Tibial artery (tissue), 4 donors: Measurements from ENCODE around the gene TLX1.
"Not testable (repeated sequence)": the region's sequence is repeated elsewhere in the genome, so short reads cannot be mapped to it uniquely, and the experiment has no call there.

Experiments
- DNase-seq, 2 donors: peaks; one replicate each; pipeline ENCODE4 v3.0.0-alpha.2; 2019
- H3K27ac ChIP-seq, 2 donors: fragments of 200-600 bp; sonication (generic) in 1 of 2; 1 replicate in 1 of 2; 2 replicates in 1 of 2; pipeline ENCODE4 v1.5.1; 2018 to 2019; ENCODE audit warnings: mild to moderate bottlenecking in 1 of 2
- H3K27me3 ChIP-seq, 2 donors: fragments of 200-600 bp; sonication (generic) in 1 of 2; one replicate each; pipeline versions ENCODE4 v1.5.1 to v1.6.0; 2016 to 2019
- H3K36me3 ChIP-seq, 3 donors: fragments of 200-600 bp; sonication (generic) in 2 of 3; one replicate each; pipeline ENCODE4 v1.5.1; 2016 to 2019; ENCODE audit warnings: mild to moderate bottlenecking in 2 of 3
- H3K4me1 ChIP-seq, 4 donors: fragments of 200-600 bp; sonication (generic) in 2 of 4; 1 replicate in 3 of 4; 2 replicates in 1 of 4; pipeline ENCODE4 v1.5.1; 2016 to 2019
- H3K4me3 ChIP-seq, 2 donors: fragments of 200-600 bp; sonication (generic) in 1 of 2; 1 replicate in 1 of 2; 2 replicates in 1 of 2; pipeline ENCODE4 v1.5.1; 2018 to 2019; ENCODE audit warnings: mild to moderate bottlenecking in 2 of 2
- H3K9me3 ChIP-seq, 3 donors: fragments of 200-600 bp; sonication (generic) in 1 of 3; one replicate each; pipeline ENCODE4 v1.5.1; 2016 to 2019
- CTCF ChIP-seq, 2 experiments: fragments of 200-600 bp in 1 of 2; fragments of 450-650 bp in 1 of 2; IDR thresholded peaks; one replicate each; pipeline ENCODE4 v1.5.1; 2017 to 2019; ENCODE audit warnings: antibody characterized with exemption in 2 of 2, mild to moderate bottlenecking in 1 of 2, moderate library complexity in 1 of 2
- intact Hi-C: fragments of 100-400 bp; cut with DNase I; formaldehyde crosslinking; loops from one replicate; pipeline ENCODE4 v1.15.0; 2023; ENCODE audit warnings: low total_unique reads

TLX1 gene

GRCh38 chr10:101151395-101151794 lies 20.3 kb downstream of the TLX1 start:
- Histone ChIP-seq H3K27ac (no peak overlapping the region), H3K4me1 (peaks cover 0 to 9% (median 6%) of the 10 kb centered on the region in 4 donors), H3K36me3 (no peaks in the 10 kb centered on the region), H3K4me3 (no peak overlapping the region), H3K9me3 (peaks cover 0 to 8% (median 0%) of the 10 kb centered on the region in 3 donors), H3K27me3 (peaks cover 0 to 86% of the 10 kb centered on the region in 2 donors)
- TF ChIP-seq CTCF (IDR thresholded peaks at IDR 0.05): no peak
- no peak for DNase-seq
- intact Hi-C loops: no loop called here

- Histone ChIP-seq H3K9me3 (peaks cover 0 to 8% (median 0%) of the 10 kb centered on the region in 3 donors), H3K36me3 (no peaks in the 10 kb centered on the region), H3K27me3 (peaks cover 0 to 83% of the 10 kb centered on the region in 2 donors), H3K4me1 (no peaks in the 10 kb centered on the region), H3K27ac (no peak overlapping the region), H3K4me3 (no peak overlapping the region)
- DNase-seq: no peak
- no peak for TF ChIP-seq CTCF (IDR thresholded peaks at IDR 0.05)
- intact Hi-C loops: no loop called here
Observed at GRCh38 chr10:101152316-101152715, 21.2 kb downstream of the TLX1 start.

GRCh38 chr10:101154506-101154905 lies 23.4 kb downstream of the TLX1 start:
- not testable (repeated sequence) for H3K9me3 ChIP-seq

GRCh38 chr10:101155896-101156295 lies 24.8 kb downstream of the TLX1 start:
- intact Hi-C loops: no loop called here

More at GRCh38 chr10:101154506-101154905, 23.4 kb downstream of the TLX1 start:
- DNase-seq, H3K36me3 ChIP-seq, H3K4me3 ChIP-seq, intact Hi-C loops, H3K27ac ChIP-seq, H3K4me1 ChIP-seq: not testable (repeated sequence)
- H3K27me3 ChIP-seq: peaks cover 0 to 82% of the 10 kb centered on the region in 2 donors

GRCh38 chr10:101157756-101158458 lies 26.8 kb downstream of the TLX1 start:
- DNase-seq: no peak
- peaks cover 0 to 75% of the 10 kb centered on the region in 2 donors for H3K27me3 ChIP-seq
- intact Hi-C loops: no loop called here
- H3K4me3 ChIP-seq: no peak overlapping the region
- H3K9me3 ChIP-seq: no peaks in the 10 kb centered on the region
- no peak overlapping the region for H3K27ac ChIP-seq
- H3K36me3 ChIP-seq: no peaks in the 10 kb centered on the region
- TF ChIP-seq CTCF (IDR thresholded peaks at IDR 0.05): no peak
- peaks cover 0 to 5% (median 4%) of the 10 kb centered on the region in 4 donors for H3K4me1 ChIP-seq

More at GRCh38 chr10:101155896-101156295, 24.8 kb downstream of the TLX1 start:
- no peak for DNase-seq
- H3K27me3 ChIP-seq: peaks cover 0 to 73% of the 10 kb centered on the region in 2 donors
- H3K4me1 ChIP-seq: no peaks in the 10 kb centered on the region
- no peak overlapping the region for H3K4me3 ChIP-seq
- TF ChIP-seq CTCF (IDR thresholded peaks at IDR 0.05): no peak
- H3K36me3 ChIP-seq: no peaks in the 10 kb centered on the region
- H3K9me3 ChIP-seq: no peaks in the 10 kb centered on the region
- H3K27ac ChIP-seq: no peak overlapping the region

GRCh38 chr10:101158459-101159058 lies 27.5 kb downstream of the TLX1 start:
- intact Hi-C loops: no loop called here
- no peak for DNase-seq
- H3K27ac ChIP-seq: no peak overlapping the region

More at GRCh38 chr10:101158459-101159058, 27.5 kb downstream of the TLX1 start:
- TF ChIP-seq CTCF (IDR thresholded peaks at IDR 0.05): no peak
- Histone ChIP-seq H3K4me1 (peaks cover 0 to 5% (median 4%) of the 10 kb centered on the region in 4 donors), H3K27me3 (peaks cover 0 to 79% of the 10 kb centered on the region in 2 donors), H3K36me3 (no peaks in the 10 kb centered on the region), H3K9me3 (no peaks in the 10 kb centered on the region), H3K4me3 (no peak overlapping the region)
